SK-N-MC (cell line): ENCODE data around the gene MUC20.

Experiments used
- EZH2 ChIP-seq: fragments of 200-600 bp; sonication (generic); IDR thresholded peaks from one replicate; pipeline ENCODE4 v1.6.1; 2017; ENCODE audit warnings: antibody characterized with exemption
- POLR2AphosphoS5 ChIP-seq: IDR thresholded peaks from 2 replicates; pipeline ENCODE4 v1.6.1; 2012; ENCODE audit warnings: mild to moderate bottlenecking, low read depth, low read length, borderline replicate concordance

- TF ChIP-seq EZH2 (no peak), POLR2AphosphoS5 (no peak)
Measured at GRCh38 chr3:195746751-195747150, 26.0 kb downstream of the MUC20 start.
